Astrocyte of the spinal cord (primary cell): ENCODE measurements around the gene SQSTM1.

Experiments
- DNase-seq: peaks from one replicate; pipeline ENCODE4 v3.0.0; 2011; ENCODE audit warnings: low read depth, low spot score
- H3K4me3 ChIP-seq: 2 replicates; pipeline ENCODE4 v1.5.1; 2011; ENCODE audit warnings: low read depth, mild to moderate bottlenecking, low read length, moderate library complexity
- CTCF ChIP-seq: IDR thresholded peaks from 2 replicates; pipeline ENCODE4 v1.5.1; 2012; ENCODE audit warnings: low read depth, mild to moderate bottlenecking, low read length, inconsistent platforms
- in situ Hi-C: cut with HindIII; loops from 2 replicates; pipeline ENCODE4 v1.10.0; 2017; ENCODE audit warnings: low sequenced_read_pairs

Gene SQSTM1

GRCh38 chr5:179840321-179840720 lies 19.6 kb downstream of the SQSTM1 start:
- H3K4me3 ChIP-seq, result no peak overlapping the region
- DNase-seq, result no peak
- TF ChIP-seq CTCF, result no peak
- in situ Hi-C loops, result no loop called here

DNA sequence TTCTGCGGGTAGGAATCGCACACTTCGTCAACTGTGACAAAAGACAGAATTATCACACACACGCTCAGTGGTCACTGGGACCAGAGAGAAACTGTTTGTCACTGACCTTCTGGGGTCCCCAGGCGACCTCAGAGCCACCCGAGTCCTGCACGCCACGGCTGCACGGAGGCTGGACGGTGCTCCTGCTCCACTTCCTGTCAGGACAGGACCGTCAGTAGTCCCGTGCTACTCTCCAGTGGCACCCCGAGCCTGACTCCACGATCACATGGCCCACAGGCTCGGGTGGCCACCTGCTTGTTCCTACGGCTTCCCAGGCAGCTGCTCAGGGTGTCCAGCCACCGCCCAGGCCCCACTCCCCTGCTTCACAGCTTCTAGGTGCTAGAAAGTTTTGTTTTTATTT lies 20.1 kb downstream of the SQSTM1 start:
- in situ Hi-C loops, result no loop called here
- no peak overlapping the region for H3K4me3 ChIP-seq
- no peak for TF ChIP-seq CTCF
- no peak for DNase-seq

DNA sequence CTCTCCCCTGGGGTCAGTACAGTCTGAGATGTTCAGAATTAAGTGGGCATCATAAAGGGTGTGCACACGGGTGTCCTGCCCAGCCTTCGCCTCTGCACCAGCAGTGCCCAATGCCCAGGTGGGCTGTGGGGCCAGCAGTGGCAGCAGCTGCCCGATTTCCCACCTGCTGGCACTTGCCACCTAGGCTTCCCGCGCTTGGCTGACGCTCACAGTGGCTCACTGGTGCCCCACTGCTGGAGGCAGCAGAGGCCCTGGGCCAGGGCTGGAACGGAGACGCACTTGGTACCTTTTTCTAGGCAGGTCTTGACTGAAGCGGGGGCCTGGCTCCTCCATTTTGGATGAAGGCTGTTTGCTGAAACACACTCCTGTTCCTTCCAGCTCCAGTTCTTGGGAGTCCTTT lies 20.9 kb downstream of the SQSTM1 start:
- TF ChIP-seq CTCF, result no peak
- in situ Hi-C loops, result no loop called here
- no peak for DNase-seq

GRCh38 chr5:179852993-179853547 lies 32.4 kb downstream of the SQSTM1 start:
- DNase-seq, result no peak
- no peak overlapping the region for H3K4me3 ChIP-seq
- in situ Hi-C loops, result no loop called here
- TF ChIP-seq CTCF, result no peak

More for the DNA sequence above, 20.9 kb downstream of the SQSTM1 start:
- H3K4me3 ChIP-seq, result no peak overlapping the region

DNA sequence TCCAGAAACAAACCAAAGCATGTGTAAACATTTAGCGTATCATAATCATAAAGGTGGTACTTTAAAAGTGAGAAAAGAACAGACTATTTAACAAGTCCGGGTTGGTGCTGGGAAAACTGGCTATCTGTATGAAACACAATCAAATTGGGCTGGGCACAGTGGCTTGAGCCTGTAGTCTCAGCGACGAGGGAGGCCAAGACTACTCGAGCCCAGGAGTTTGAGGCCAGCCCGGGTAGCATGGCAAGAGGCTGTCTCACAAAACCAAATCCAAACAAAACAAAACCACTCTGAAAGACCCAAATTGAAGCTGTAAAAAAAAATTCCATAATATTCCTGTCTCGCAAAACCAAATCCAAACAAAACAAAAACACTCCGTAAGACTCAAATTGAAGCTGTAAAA lies 33.7 kb downstream of the SQSTM1 start:
- in situ Hi-C loops, result no loop called here
- TF ChIP-seq CTCF, result no peak
- DNase-seq, result no peak
- H3K4me3 ChIP-seq, result no peak overlapping the region

DNA sequence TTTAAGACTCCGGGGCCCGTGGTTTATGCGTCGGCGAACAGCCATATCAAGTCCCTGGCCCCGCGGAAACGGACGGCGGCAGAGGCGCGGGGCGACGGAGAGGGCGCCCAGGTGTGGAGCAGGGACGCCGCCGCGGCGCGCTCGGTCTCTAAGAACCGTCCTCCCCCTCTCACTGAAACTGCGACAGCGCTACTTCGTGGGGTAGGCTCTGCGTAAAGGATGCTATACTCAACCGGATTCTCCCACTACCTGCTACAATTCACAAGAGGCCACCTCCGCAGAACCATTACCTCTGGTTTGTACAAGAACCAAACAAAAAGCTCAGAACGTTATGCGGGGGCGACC lies 37.5 kb downstream of the SQSTM1 start:
- in situ Hi-C loops, result no loop called here
- TF ChIP-seq CTCF, result no peak
- peak overlapping the region; percentile 92 for H3K4me3 ChIP-seq
- DNase-seq, result no peak
